Small intestine (tissue), 7 donors: ENCODE data around the gene NEDD8. TPM values are rescaled to one million over a fixed set of nuclear protein-coding genes. Genes with fewer than 3 reads are reported as not detected.

Experiments
- DNase-seq, 2 donors: peaks; one replicate each; pipeline versions ENCODE4 v3.0.0 to v3.0.0-alpha.2; 2013
- FAIRE-seq: peaks from 2 replicates; lab custom pipeline; 2012; peaks lifted over from hg19 to GRCh38; lab: Jason Lieb, UNC
- H3K27ac ChIP-seq, 3 donors: one replicate each; pipeline ENCODE4 v1.5.1; 2013; ENCODE audit warnings: low read length in 2 of 3, mild to moderate bottlenecking in 2 of 3, control low read depth in 1 of 3, inconsistent platforms in 1 of 3, low read depth in 1 of 3, moderate library complexity in 1 of 3
- H3K27me3 ChIP-seq, 3 donors: one replicate each; pipeline ENCODE4 v1.6.1; 2013; ENCODE audit warnings: low read length in 3 of 3, inconsistent platforms in 1 of 3; ENCODE audit not compliant: control insufficient read depth in 3 of 3, insufficient read depth in 3 of 3
- H3K36me3 ChIP-seq, 3 donors: one replicate each; pipeline ENCODE4 v1.6.1; 2013; ENCODE audit warnings: low read length in 3 of 3, inconsistent platforms in 1 of 3, low read depth in 1 of 3, mild to moderate bottlenecking in 1 of 3, moderate library complexity in 1 of 3; ENCODE audit not compliant: control insufficient read depth in 3 of 3, insufficient read depth in 2 of 3
- H3K4me1 ChIP-seq, 3 donors: one replicate each; pipeline ENCODE4 v1.6.1; 2013; ENCODE audit warnings: low read length in 2 of 3, inconsistent platforms in 1 of 3, low read depth in 1 of 3, mild to moderate bottlenecking in 1 of 3, moderate library complexity in 1 of 3; ENCODE audit not compliant: control insufficient read depth in 3 of 3, insufficient read depth in 2 of 3
- H3K4me3 ChIP-seq, 3 donors: one replicate each; pipeline ENCODE4 v1.5.1; 2013; ENCODE audit warnings: low read length in 3 of 3, control low read depth in 1 of 3, inconsistent platforms in 1 of 3, low read depth in 1 of 3, mild to moderate bottlenecking in 1 of 3, moderate library complexity in 1 of 3
- H3K9me3 ChIP-seq, 2 donors: one replicate each; pipeline ENCODE4 v1.6.1; 2013; ENCODE audit warnings: low read depth in 1 of 2, low read length in 1 of 2; ENCODE audit not compliant: control insufficient read depth in 2 of 2, insufficient read depth in 1 of 2
- WGBS, 3 donors: extraction: QIAGEN DNeasy Blood & Tissue Kit; methylation state at CpG; one replicate each; pipeline ENCODE4 v1.1.7; 2013; 5-methylcytosine and 5-hydroxymethylcytosine counted together
- polyA plus RNA-seq, 4 donors: library from polyadenylated mRNA; stranded (reverse) in 3 of 4; unstranded in 1 of 4; fragments of 200-250 nt in 3 of 4; fragments of 120-200 nt in 1 of 4; gene quantifications; one replicate each; pipeline versions ENCODE4 v1.2.1 to v1.2.3, GENCODE V29; 2013
- donor health status: healthy with polysubstance abuse.
- donor health status: control.
- donor health status: control.
- donor health status: Bipolar disorder and iron deficiency.
- donor health status: healthy.

Gene NEDD8
- polyA plus RNA-seq, 4 donors = 182 to 225 (median 205) TPM

GRCh38 chr14:24183014-24183481, 49.1 kb downstream of the NEDD8 start:
- Histone ChIP-seq H3K4me3 (no peak overlapping the region), H3K4me1 (peaks cover 0 to 57% (median 2%) of the 10 kb centered on the region in 3 donors), H3K36me3 (peaks cover 9 to 97% (median 13%) of the 10 kb centered on the region in 3 donors), H3K27ac (no peak overlapping the region), H3K9me3 (no peaks in the 10 kb centered on the region), H3K27me3 (no peaks in the 10 kb centered on the region)
- FAIRE-seq (no peak), DNase-seq (no peak)
- 92 to 96% (median 94%) methylated on average over 15 of the region's 15 CpGs for WGBS, 3 donors

- H3K27me3 ChIP-seq = no peaks in the 10 kb centered on the region
- DNase-seq (no peak), FAIRE-seq (no peak)
- H3K4me1 ChIP-seq = peaks cover 0 to 57% (median 0%) of the 10 kb centered on the region in 3 donors
- no peak overlapping the region for H3K4me3 ChIP-seq
- no peak overlapping the region for H3K27ac ChIP-seq
- H3K9me3 ChIP-seq = no peaks in the 10 kb centered on the region
- 87 to 90% (median 90%) methylated on average over 13 to 14 of the region's 14 CpGs for WGBS, 3 donors
- peaks cover 13 to 99% (median 20%) of the 10 kb centered on the region in 3 donors for H3K36me3 ChIP-seq
These were observed 49.9 kb downstream of the NEDD8 start for GRCh38 chr14:24182110-24182882.

- no peaks in the 10 kb centered on the region for H3K9me3 ChIP-seq
- peaks cover 18 to 99% (median 26%) of the 10 kb centered on the region in 3 donors for H3K36me3 ChIP-seq
- no peak for FAIRE-seq
- H3K27me3 ChIP-seq = no peaks in the 10 kb centered on the region
- H3K4me3 ChIP-seq = no peak overlapping the region
- H3K27ac ChIP-seq = peak overlapping the region in 1 of 3 donors; percentile 90
- peaks cover 0 to 64% (median 0%) of the 10 kb centered on the region in 3 donors for H3K4me1 ChIP-seq
- DNase-seq = no peak
- WGBS, 3 donors = 85 to 91% (median 89%) methylated on average over 19 of the region's 19 CpGs
These were observed 50.6 kb downstream of the NEDD8 start for GRCh38 chr14:24181371-24182077.

- peaks cover 18 to 99% (median 26%) of the 10 kb centered on the region in 3 donors for H3K36me3 ChIP-seq
- DNase-seq = peak in 1 of 2 donors; percentile 83
- H3K9me3 ChIP-seq = no peaks in the 10 kb centered on the region
- no peaks in the 10 kb centered on the region for H3K27me3 ChIP-seq
- peak overlapping the region in 2 of 3 donors; percentile 30 to 90 for H3K27ac ChIP-seq
- no peak for FAIRE-seq
- whole genome bisulfite sequencing, 3 donors = 55 to 69% (median 67%) methylated on average over 16 to 18 of the region's 18 CpGs
- H3K4me3 ChIP-seq = no peak overlapping the region
- H3K4me1 ChIP-seq = peaks cover 0 to 69% (median 0%) of the 10 kb centered on the region in 3 donors
These were observed 52.0 kb downstream of the NEDD8 start for GRCh38 chr14:24179961-24180796.

- H3K4me3 ChIP-seq = no peak overlapping the region
- FAIRE-seq = no peak
- H3K27ac ChIP-seq = peak overlapping the region in 1 of 3 donors; percentile 90
- H3K4me1 ChIP-seq = peaks cover 0 to 69% (median 0%) of the 10 kb centered on the region in 3 donors
- H3K27me3 ChIP-seq = no peaks in the 10 kb centered on the region
- no peak for DNase-seq
- WGBS, 3 donors = 80 to 86% (median 83%) methylated on average over 14 of the region's 14 CpGs
- H3K9me3 ChIP-seq = no peaks in the 10 kb centered on the region
- peaks cover 18 to 97% (median 26%) of the 10 kb centered on the region in 3 donors for H3K36me3 ChIP-seq
These were observed 52.7 kb downstream of the NEDD8 start for GRCh38 chr14:24179294-24179960.

- FAIRE-seq (no peak), DNase-seq (no peak)
- Histone ChIP-seq H3K4me3 (no peak overlapping the region), H3K9me3 (no peaks in the 10 kb centered on the region), H3K4me1 (peaks cover 0 to 68% (median 0%) of the 10 kb centered on the region in 3 donors), H3K27me3 (no peaks in the 10 kb centered on the region), H3K36me3 (peaks cover 18 to 97% (median 23%) of the 10 kb centered on the region in 3 donors), H3K27ac (peak overlapping the region in 1 of 3 donors; percentile 90)
- 94 to 96% (median 94%) methylated on average over 12 of the region's 12 CpGs for WGBS, 3 donors
These were observed 53.6 kb downstream of the NEDD8 start for GRCh38 chr14:24178399-24179178.

- H3K9me3 ChIP-seq = no peaks in the 10 kb centered on the region
- peaks cover 20 to 97% (median 20%) of the 10 kb centered on the region in 3 donors for H3K36me3 ChIP-seq
- DNase-seq (no peak), FAIRE-seq (no peak)
- WGBS, 3 donors = 93 to 98% (median 94%) methylated on average over 14 of the region's 14 CpGs
- no peak overlapping the region for H3K27ac ChIP-seq
- no peaks in the 10 kb centered on the region for H3K27me3 ChIP-seq
- peaks cover 0 to 74% (median 0%) of the 10 kb centered on the region in 3 donors for H3K4me1 ChIP-seq
- no peak overlapping the region for H3K4me3 ChIP-seq
These were observed 54.3 kb downstream of the NEDD8 start for GRCh38 chr14:24177891-24178290.
